HepG2 (cell line): ENCODE data around the gene PLIN4. TPM values are rescaled to one million over a fixed set of nuclear protein-coding genes. Genes with fewer than 3 reads are reported as not detected.
A peak's percentile ranks its signal among the peaks of the same experiment; 100 is the strongest.

ENCODE experiments used
- ATAC-seq: fragments of 200-7000 bp; cut with Tn5 transposase; 3 replicates; pipeline ENCODE4 v1.9.1; 2020; ENCODE audit warnings: mild to moderate bottlenecking, moderate library complexity
- BruUV-seq: library from RNA; stranded (reverse); fragments of 400-500 nt; replicated peaks from 2 replicates; lab custom pipeline; 2021; lab: Mats Ljungman, UMichigan
- CTCF ChIA-PET: fragments of 300-600 bp; formaldehyde crosslinking; extraction: SDS; loops from one replicate; lab custom pipeline; 2021; ENCODE audit warnings: low total read pairs, inconsistent platforms, low intra/inter-chr PET ratio; lab: Yijun Ruan, JAX
- POLR2A ChIA-PET: fragments of 350-600 bp; sonication (Branson Sonifier 250); formaldehyde crosslinking; loops from one replicate; lab custom pipeline; 2020; ENCODE audit warnings: antibody characterized with exemption, inconsistent platforms; lab: Yijun Ruan, JAX
- DNase-seq: peaks from one replicate; pipeline ENCODE4 v3.0.0-alpha.2; 2015; ENCODE audit warnings: low spot score
- FAIRE-seq: peaks from 3 replicates; lab custom pipeline; 2011; peaks lifted over from hg19 to GRCh38; lab: Jason Lieb, UNC
- H2AFZ ChIP-seq: one replicate; pipeline ENCODE4 v1.6.1; 2011; ENCODE audit warnings: low read length, inconsistent platforms
- H3K27ac ChIP-seq: fragments of 300-600 bp; 3 replicates; pipeline ENCODE4 v1.8.0; 2011; ENCODE audit warnings: mixed run types, mild to moderate bottlenecking, mixed read lengths, low read length, inconsistent platforms; ENCODE audit not compliant: insufficient read depth; ENCODE audit errors: extremely low read length
- H3K27me3 ChIP-seq, 2 experiments: fragments of 200-600 bp in 1 of 2; 2 replicates in 1 of 2; 3 replicates in 1 of 2; pipeline versions ENCODE4 v1.6.0 to v1.8.0; 2011; ENCODE audit warnings: low read length in 2 of 2, mild to moderate bottlenecking in 2 of 2, moderate library complexity in 2 of 2, inconsistent platforms in 1 of 2; ENCODE audit not compliant: insufficient read depth in 2 of 2, control insufficient read depth in 1 of 2
- H3K36me3 ChIP-seq, 2 experiments: fragments of 200-600 bp in 1 of 2; replicated peaks in 1 of 2; 2 replicates in 1 of 2; 3 replicates in 1 of 2; pipeline versions ENCODE4 v1.5.1 to v1.8.0; 2011; ENCODE audit warnings: low read length in 2 of 2, inconsistent platforms in 1 of 2; ENCODE audit not compliant: insufficient read depth in 2 of 2, control insufficient read depth in 1 of 2
- H3K4me1 ChIP-seq: 2 replicates; pipeline ENCODE4 v1.5.1; 2012; ENCODE audit warnings: low read length, inconsistent platforms; ENCODE audit not compliant: insufficient read depth
- H3K4me2 ChIP-seq: 2 replicates; pipeline ENCODE4 v1.6.0; 2011; ENCODE audit warnings: low read depth, low read length, inconsistent platforms
- H3K4me3 ChIP-seq, 3 experiments: fragments of 200-600 bp in 1 of 3; sonication (generic), shearing (Covaris generic) in 1 of 3; replicated peaks in 1 of 3; 2 replicates each; pipeline ENCODE4 v1.5.1; 2011 to 2016; ENCODE audit warnings: low read length in 3 of 3, inconsistent platforms in 2 of 3, low read depth in 2 of 3, mild to moderate bottlenecking in 2 of 3, control low read depth in 1 of 3, mixed read lengths in 1 of 3; ENCODE audit not compliant: insufficient read depth in 1 of 3
- H3K79me2 ChIP-seq: one replicate; pipeline ENCODE4 v1.6.1; 2011; ENCODE audit warnings: low read length, inconsistent platforms; ENCODE audit not compliant: insufficient read depth
- H3K9ac ChIP-seq: 2 replicates; pipeline ENCODE4 v1.6.0; 2011; ENCODE audit warnings: mild to moderate bottlenecking, low read depth, low read length, inconsistent platforms; ENCODE audit not compliant: insufficient read depth
- H3K9me3 ChIP-seq: 2 replicates; pipeline ENCODE4 v1.5.1; 2012; ENCODE audit warnings: mild to moderate bottlenecking, low read length
- H4K20me1 ChIP-seq: 2 replicates; pipeline ENCODE4 v1.6.0; 2011; ENCODE audit warnings: inconsistent platforms, mild to moderate bottlenecking, low read length, moderate library complexity; ENCODE audit not compliant: insufficient read depth
- DNMT1 ChIP-seq: sonication (generic); formaldehyde crosslinking; IDR thresholded peaks from 2 replicates; pipeline ENCODE4 v1.5.1; 2020; ENCODE audit warnings: mild to moderate bottlenecking, missing genetic modification reagents
- EP300 ChIP-seq, 3 experiments: sonication (generic) in 1 of 3; formaldehyde crosslinking in 1 of 3; IDR thresholded peaks; 2 replicates each; pipeline versions ENCODE4 v1.5.1 to v1.6.1; 2011 to 2020; ENCODE audit warnings: low read depth in 2 of 3, low read length in 2 of 3, borderline replicate concordance in 1 of 3, improper control_type of control experiment in 1 of 3, mild to moderate bottlenecking in 1 of 3, missing genetic modification reagents in 1 of 3, moderate library complexity in 1 of 3
- HOXA7 ChIP-seq: sonication (generic); formaldehyde crosslinking; IDR thresholded peaks from 2 replicates; pipeline ENCODE4 v1.8.1; 2022; ENCODE audit warnings: mild to moderate bottlenecking, missing genetic modification reagents, moderate library complexity
- REXO4 ChIP-seq: sonication (generic); formaldehyde crosslinking; IDR thresholded peaks from 2 replicates; pipeline ENCODE4 v1.8.0; 2022; ENCODE audit warnings: missing genetic modification reagents, mild to moderate bottlenecking, borderline replicate concordance
- SAFB2 ChIP-seq: sonication (generic); formaldehyde crosslinking; IDR thresholded peaks from 2 replicates; pipeline ENCODE4 v1.5.1; 2020; ENCODE audit warnings: missing genetic modification reagents, low read depth, mild to moderate bottlenecking, borderline replicate concordance
- ZNF333 ChIP-seq: sonication (generic); formaldehyde crosslinking; IDR thresholded peaks from 2 replicates; pipeline ENCODE4 v1.4.0; 2020; ENCODE audit warnings: mild to moderate bottlenecking, missing genetic modification reagents, borderline replicate concordance
- ZNF337 ChIP-seq: sonication (generic); formaldehyde crosslinking; IDR thresholded peaks from 2 replicates; pipeline ENCODE4 v1.5.1; 2020; ENCODE audit warnings: missing genetic modification reagents, low read depth, mild to moderate bottlenecking, borderline replicate concordance
- ZNF589 ChIP-seq: sonication (generic); formaldehyde crosslinking; conservative IDR thresholded peaks from 2 replicates; pipeline ENCODE4 v1.8.0; 2022; ENCODE audit warnings: mild to moderate bottlenecking, moderate library complexity, missing genetic modification reagents
- ZNF660 ChIP-seq: sonication (generic); formaldehyde crosslinking; IDR thresholded peaks from 2 replicates; pipeline ENCODE4 v1.5.1; 2020; ENCODE audit warnings: mild to moderate bottlenecking, low read depth, missing genetic modification reagents, borderline replicate concordance
- WGBS: methylation state at CpG from one replicate; pipeline ENCODE4 v1.1.6; 2017; ENCODE audit warnings: low lambda C conversion rate; 5-methylcytosine and 5-hydroxymethylcytosine counted together
- in situ Hi-C: cut with HindIII; loops from 2 replicates; pipeline ENCODE4 v1.10.0; 2017; ENCODE audit warnings: low pct_unique_long_range_greater_than_20kb; ENCODE audit not compliant: extremely low pct_ligation_motif_present
- intact Hi-C: fragments of 100-400 bp; cut with micrococcal nuclease; formaldehyde crosslinking; loops from one replicate; pipeline ENCODE4 v1.10.0; 2022; ENCODE audit not compliant: unreplicated experiment
- polyA plus RNA-seq, 8 experiments: library from polyadenylated mRNA; depleted of rRNA in 3 of 8; stranded (reverse) in 7 of 8; unstranded in 1 of 8; fragments of >200 nt; fragmentation: Illumina TruSeq in 4 of 8; extraction: Trizol in 4 of 8; gene quantifications; 2 replicates each; pipeline versions ENCODE4 v1.2.1 to v1.2.3, GENCODE V29; 2011 to 2016; ENCODE audit warnings: low read depth in 4 of 8, missing spikeins in 1 of 8, mixed read lengths in 1 of 8; ENCODE audit not compliant: insufficient read depth in 1 of 8
- total RNA-seq, 5 experiments: library from RNA; depleted of rRNA; stranded (reverse); fragments of >200 nt; fragmentation: Illumina TruSeq; extraction: Trizol; gene quantifications; 2 replicates each; pipeline ENCODE4 v1.2.3, GENCODE V29; 2016; ENCODE audit warnings: low read depth in 1 of 5
- TF ChIP-seq, protein P1 (sequence below): sonication (generic); formaldehyde crosslinking; IDR thresholded peaks from 2 replicates; pipeline ENCODE4 v1.5.1; 2020; ENCODE audit warnings: missing genetic modification reagents, mild to moderate bottlenecking, borderline replicate concordance
- TF ChIP-seq, protein P2 (sequence below): sonication (generic); formaldehyde crosslinking; IDR thresholded peaks from one replicate; pipeline ENCODE4 v1.5.1; 2020; ENCODE audit warnings: mild to moderate bottlenecking, missing genetic modification reagents; ENCODE audit errors: not compliant biosample characterization

PLIN4 gene
- total and polyA plus RNA-seq, 2 of the 13 experiments (the other 11 are each of a cell fraction or from before 2014, with no cell fraction given): 1.1 to 1.3 TPM

DNA sequence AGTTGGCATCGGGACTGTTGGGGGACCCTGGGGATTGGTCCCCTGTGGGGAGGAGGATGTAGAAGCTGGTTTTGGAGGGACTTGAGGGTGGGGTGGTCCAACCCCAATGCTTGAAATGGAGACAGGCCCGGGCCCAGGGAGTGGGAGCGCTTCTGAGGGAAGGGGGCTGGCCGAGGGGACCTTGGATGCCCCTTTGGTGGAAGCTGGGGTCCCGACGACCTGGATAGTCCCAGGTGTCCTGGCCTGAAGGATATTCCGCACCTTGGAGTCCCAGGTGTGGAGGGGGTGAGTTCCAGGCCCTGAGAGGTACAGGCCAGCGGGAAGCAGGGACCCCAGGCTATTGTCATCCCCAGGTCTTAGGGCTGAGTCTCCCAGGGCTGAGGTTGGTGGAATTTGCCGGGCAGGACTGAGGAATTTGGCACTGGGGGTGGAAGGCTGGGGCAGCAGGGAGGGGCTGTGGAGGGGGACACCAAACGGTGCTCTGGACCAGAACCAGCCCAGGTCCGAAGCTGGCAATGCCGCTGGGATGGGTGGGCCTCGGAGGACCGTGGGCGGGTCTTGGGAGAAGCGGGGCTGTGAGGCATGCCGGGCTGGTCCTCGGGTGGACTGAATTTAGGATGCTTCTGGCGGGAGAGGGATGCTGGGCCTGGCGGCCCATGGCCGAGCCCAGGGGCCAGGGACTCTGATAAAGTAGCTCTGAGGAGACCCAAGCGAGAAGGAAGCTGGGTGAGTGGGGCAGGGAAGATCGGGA, 44.3 kb downstream of the PLIN4 start:
- H3K36me3 ChIP-seq: peaks cover 14 to 26% of the 10 kb centered on the region in 2 experiments; a peak in 4 of 5 replicates
- WGBS: 51% methylated on average over 23 of the region's 23 CpGs
- BruUV-seq: no TSS peak
- intact Hi-C loops: loop anchor here (5.0 kb wide), 1 partner anchor 63 kb away; the partner anchor contains the start of gene PLIN5
- in situ Hi-C loops: no loop called here
- H4K20me1 ChIP-seq: 0 out of 2 replicates have a peak, but pooled peaks cover 4% of the 10 kb centered on the region
- POLR2A ChIA-PET: no interaction called here
- DNase-seq (no peak), ATAC-seq (no peak), FAIRE-seq (no peak)
- no peak overlapping the region for H3K27ac ChIP-seq
- no peaks in the 10 kb centered on the region; a peak in 1 of 5 replicates for H3K27me3 ChIP-seq
- H3K4me2 ChIP-seq: peak overlapping the region; percentile 77
- no peak overlapping the region for H2AFZ ChIP-seq
- peak overlapping the region; percentile 40 for H3K9ac ChIP-seq
- CTCF ChIA-PET: no interaction called here
- H3K79me2 ChIP-seq: peaks cover 22% of the 10 kb centered on the region
- peaks cover 21% of the 10 kb centered on the region for H3K4me1 ChIP-seq
- H3K9me3 ChIP-seq: no peaks in the 10 kb centered on the region
- peak overlapping the region; percentile 79 to 94 (median 94) for H3K4me3 ChIP-seq
- TF ChIP-seq DNMT1 (CRISPR knock-in tag): no peak
- TF ChIP-seq ZNF333: no peak
- TF ChIP-seq ZNF589 (CRISPR knock-in tag): no peak
- TF ChIP-seq, protein P1, sequence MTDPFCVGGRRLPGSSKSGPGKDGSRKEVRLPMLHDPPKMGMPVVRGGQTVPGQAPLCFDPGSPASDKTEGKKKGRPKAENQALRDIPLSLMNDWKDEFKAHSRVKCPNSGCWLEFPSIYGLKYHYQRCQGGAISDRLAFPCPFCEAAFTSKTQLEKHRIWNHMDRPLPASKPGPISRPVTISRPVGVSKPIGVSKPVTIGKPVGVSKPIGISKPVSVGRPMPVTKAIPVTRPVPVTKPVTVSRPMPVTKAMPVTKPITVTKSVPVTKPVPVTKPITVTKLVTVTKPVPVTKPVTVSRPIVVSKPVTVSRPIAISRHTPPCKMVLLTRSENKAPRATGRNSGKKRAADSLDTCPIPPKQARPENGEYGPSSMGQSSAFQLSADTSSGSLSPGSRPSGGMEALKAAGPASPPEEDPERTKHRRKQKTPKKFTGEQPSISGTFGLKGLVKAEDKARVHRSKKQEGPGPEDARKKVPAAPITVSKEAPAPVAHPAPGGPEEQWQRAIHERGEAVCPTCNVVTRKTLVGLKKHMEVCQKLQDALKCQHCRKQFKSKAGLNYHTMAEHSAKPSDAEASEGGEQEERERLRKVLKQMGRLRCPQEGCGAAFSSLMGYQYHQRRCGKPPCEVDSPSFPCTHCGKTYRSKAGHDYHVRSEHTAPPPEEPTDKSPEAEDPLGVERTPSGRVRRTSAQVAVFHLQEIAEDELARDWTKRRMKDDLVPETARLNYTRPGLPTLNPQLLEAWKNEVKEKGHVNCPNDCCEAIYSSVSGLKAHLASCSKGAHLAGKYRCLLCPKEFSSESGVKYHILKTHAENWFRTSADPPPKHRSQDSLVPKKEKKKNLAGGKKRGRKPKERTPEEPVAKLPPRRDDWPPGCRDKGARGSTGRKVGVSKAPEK (CRISPR knock-in tag): no peak
- TF ChIP-seq, protein P2, sequence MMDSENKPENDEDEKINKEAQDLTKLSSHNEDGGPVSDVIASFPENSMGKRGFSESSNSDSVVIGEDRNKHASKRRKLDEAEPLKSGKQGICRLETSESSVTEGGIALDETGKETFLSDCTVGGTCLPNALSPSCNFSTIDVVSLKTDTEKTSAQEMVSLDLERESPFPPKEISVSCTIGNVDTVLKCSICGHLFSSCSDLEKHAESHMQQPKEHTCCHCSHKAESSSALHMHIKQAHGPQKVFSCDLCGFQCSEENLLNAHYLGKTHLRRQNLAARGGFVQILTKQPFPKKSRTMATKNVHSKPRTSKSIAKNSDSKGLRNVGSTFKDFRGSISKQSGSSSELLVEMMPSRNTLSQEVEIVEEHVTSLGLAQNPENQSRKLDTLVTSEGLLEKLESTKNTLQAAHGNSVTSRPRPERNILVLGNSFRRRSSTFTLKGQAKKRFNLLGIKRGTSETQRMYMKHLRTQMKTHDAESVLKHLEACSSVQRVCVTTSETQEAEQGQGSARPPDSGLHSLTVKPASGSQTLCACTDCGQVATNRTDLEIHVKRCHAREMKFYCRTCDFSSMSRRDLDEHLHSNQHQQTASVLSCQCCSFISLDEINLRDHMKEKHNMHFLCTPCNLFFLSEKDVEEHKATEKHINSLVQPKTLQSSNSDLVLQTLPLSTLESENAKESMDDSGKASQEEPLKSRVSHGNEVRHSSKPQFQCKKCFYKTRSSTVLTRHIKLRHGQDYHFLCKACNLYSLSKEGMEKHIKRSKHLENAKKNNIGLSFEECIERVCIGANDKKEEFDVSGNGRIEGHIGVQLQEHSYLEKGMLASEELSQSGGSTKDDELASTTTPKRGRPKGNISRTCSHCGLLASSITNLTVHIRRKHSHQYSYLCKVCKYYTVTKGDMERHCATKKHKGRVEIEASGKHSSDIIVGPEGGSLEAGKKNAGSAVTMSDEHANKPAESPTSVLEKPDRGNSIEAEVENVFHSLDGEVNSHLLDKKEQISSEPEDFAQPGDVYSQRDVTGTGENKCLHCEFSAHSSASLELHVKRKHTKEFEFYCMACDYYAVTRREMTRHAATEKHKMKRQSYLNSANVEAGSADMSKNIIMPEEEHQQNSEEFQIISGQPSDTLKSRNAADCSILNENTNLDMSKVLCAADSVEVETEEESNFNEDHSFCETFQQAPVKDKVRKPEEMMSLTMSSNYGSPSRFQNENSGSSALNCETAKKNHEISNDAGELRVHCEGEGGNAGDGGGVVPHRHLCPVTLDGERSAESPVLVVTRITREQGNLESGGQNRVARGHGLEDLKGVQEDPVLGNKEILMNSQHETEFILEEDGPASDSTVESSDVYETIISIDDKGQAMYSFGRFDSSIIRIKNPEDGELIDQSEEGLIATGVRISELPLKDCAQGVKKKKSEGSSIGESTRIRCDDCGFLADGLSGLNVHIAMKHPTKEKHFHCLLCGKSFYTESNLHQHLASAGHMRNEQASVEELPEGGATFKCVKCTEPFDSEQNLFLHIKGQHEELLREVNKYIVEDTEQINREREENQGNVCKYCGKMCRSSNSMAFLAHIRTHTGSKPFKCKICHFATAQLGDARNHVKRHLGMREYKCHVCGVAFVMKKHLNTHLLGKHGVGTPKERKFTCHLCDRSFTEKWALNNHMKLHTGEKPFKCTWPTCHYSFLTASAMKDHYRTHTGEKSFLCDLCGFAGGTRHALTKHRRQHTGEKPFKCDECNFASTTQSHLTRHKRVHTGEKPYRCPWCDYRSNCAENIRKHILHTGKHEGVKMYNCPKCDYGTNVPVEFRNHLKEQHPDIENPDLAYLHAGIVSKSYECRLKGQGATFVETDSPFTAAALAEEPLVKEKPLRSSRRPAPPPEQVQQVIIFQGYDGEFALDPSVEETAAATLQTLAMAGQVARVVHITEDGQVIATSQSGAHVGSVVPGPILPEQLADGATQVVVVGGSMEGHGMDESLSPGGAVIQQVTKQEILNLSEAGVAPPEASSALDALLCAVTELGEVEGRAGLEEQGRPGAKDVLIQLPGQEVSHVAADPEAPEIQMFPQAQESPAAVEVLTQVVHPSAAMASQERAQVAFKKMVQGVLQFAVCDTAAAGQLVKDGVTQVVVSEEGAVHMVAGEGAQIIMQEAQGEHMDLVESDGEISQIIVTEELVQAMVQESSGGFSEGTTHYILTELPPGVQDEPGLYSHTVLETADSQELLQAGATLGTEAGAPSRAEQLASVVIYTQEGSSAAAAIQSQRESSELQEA (CRISPR knock-in tag): peak; percentile 6
- TF ChIP-seq EP300 (IDR thresholded peaks at IDR 0.05; ENCODE audit: low read depth in 2 of 2, low read length in 2 of 2): no peak
- no peak for TF ChIP-seq EP300 (CRISPR knock-in tag; IDR thresholded peaks at IDR 0.05; ENCODE audit: borderline replicate concordance)
- no peak for TF ChIP-seq SAFB2 (CRISPR knock-in tag)
- no peak for TF ChIP-seq HOXA7 (CRISPR knock-in tag)
- no peak for TF ChIP-seq ZNF337 (CRISPR knock-in tag)
- TF ChIP-seq REXO4: no peak
- TF ChIP-seq ZNF660 (CRISPR knock-in tag): no peak
